Measurements from ENCODE around the gene EEF2K.
A peak's percentile ranks its signal among the peaks of the same experiment; 100 is the strongest.

EEF2K gene

GRCh38 chr16:22293137-22294106, 87.3 kb downstream of the EEF2K start:
- DNase-seq (ENCODE audit: low read depth), result no peak

GRCh38 chr16:22296225-22297113, 90.4 kb downstream of the EEF2K start:
- no peak for TF ChIP-seq CTCF (conservative IDR thresholded peaks at IDR 0.05; ENCODE audit: low read depth, low read length)
- H3K4me3 ChIP-seq (ENCODE audit: low read length), result peak overlapping the region; percentile 100
- no peak for DNase-seq (ENCODE audit: low read depth)

More at GRCh38 chr16:22293137-22294106, 87.3 kb downstream of the EEF2K start:
- no peak overlapping the region for H3K4me3 ChIP-seq (ENCODE audit: low read length)
- no peak for TF ChIP-seq CTCF (conservative IDR thresholded peaks at IDR 0.05; ENCODE audit: low read depth, low read length)

GRCh38 chr16:22297114-22297870, 91.2 kb downstream of the EEF2K start, which contains the start of gene POLR3E:
Gene POLR3E, plus strand, starts transcription at chr16:22297409. Its CDS starts 5,560 bp downstream, at chr16:22302969.
- DNase-seq (ENCODE audit: low read depth), result peak; percentile 81
- TF ChIP-seq CTCF (conservative IDR thresholded peaks at IDR 0.05; ENCODE audit: low read depth, low read length), result peak; percentile 80
- H3K4me3 ChIP-seq (ENCODE audit: low read length), result peak within 1 kb of the TSS; percentile 100

- peak; percentile 76 for DNase-seq (ENCODE audit: low read depth)
- peak overlapping the region; percentile 61 for H3K4me3 ChIP-seq (ENCODE audit: low read length)
- no peak for TF ChIP-seq CTCF (conservative IDR thresholded peaks at IDR 0.05; ENCODE audit: low read depth, low read length)
These were observed 92.0 kb downstream of the EEF2K start for GRCh38 chr16:22297871-22298733.

- H3K4me3 ChIP-seq (ENCODE audit: low read length), result no peak overlapping the region
- no peak for DNase-seq (ENCODE audit: low read depth)
- TF ChIP-seq CTCF (conservative IDR thresholded peaks at IDR 0.05; ENCODE audit: low read depth, low read length), result no peak
These were observed 93.0 kb downstream of the EEF2K start for GRCh38 chr16:22299036-22299435.
